Lower leg skin (tissue), 4 donors: ENCODE results near the gene TAPBP. TPM values are rescaled to one million over a fixed set of nuclear protein-coding genes. Genes with fewer than 3 reads are reported as not detected.
"Not testable (repeated sequence)": the region's sequence is repeated elsewhere in the genome, so short reads cannot be mapped to it uniquely, and the experiment has no call there.

Experiments
- DNase-seq, 2 donors: peaks; one replicate each; pipeline ENCODE4 v3.0.0-alpha.2; 2019; ENCODE audit warnings: low spot score in 2 of 2
- H3K4me3 ChIP-seq: fragments of 200-600 bp; sonication (generic); 2 replicates; pipeline ENCODE4 v1.5.1; 2017; ENCODE audit warnings: mild to moderate bottlenecking, low read depth; ENCODE audit not compliant: poor library complexity, severe bottlenecking
- POLR2A ChIP-seq, 2 donors: fragments of 450-650 bp; IDR thresholded peaks; one replicate each; pipeline ENCODE4 v1.6.1; 2016 to 2017; ENCODE audit warnings: antibody characterized with exemption in 2 of 2, mild to moderate bottlenecking in 1 of 2, moderate library complexity in 1 of 2
- WGBS, 2 donors: methylation state at CpG; one replicate each; pipeline ENCODE4 v1.1.5; 2018; 5-methylcytosine and 5-hydroxymethylcytosine counted together
- intact Hi-C: fragments of 100-400 bp; cut with DNase I; formaldehyde crosslinking; loops from one replicate; pipeline ENCODE4 v1.15.0; 2023; ENCODE audit warnings: low total_unique reads
- total RNA-seq, 4 donors: library from RNA; depleted of rRNA; stranded (reverse); fragments of >200 nt; gene quantifications; one replicate each; pipeline ENCODE4 v1.1.0, GENCODE V29; 2016
- TF ChIP-seq, protein P1 (sequence below), 3 donors: fragments of 450-650 bp; IDR thresholded peaks; one replicate each; pipeline ENCODE4 v1.5.1; 2016; ENCODE audit warnings: antibody characterized with exemption in 3 of 3, mild to moderate bottlenecking in 3 of 3, moderate library complexity in 2 of 3

TAPBP gene
- 100 to 1,000 TPM in 1 of 4 donors, 10 to 100 TPM in 3; 80.3 to 122 (median 92.0) TPM for total RNA-seq

- intact Hi-C loops = no loop called here
Observed at GRCh38 chr6:33313709-33314514, at the start of gene TAPBP. Gene TAPBP, minus strand, starts transcription at chr6:33314078. Its CDS starts 37 bp downstream, at chr6:33314041.

DNA sequence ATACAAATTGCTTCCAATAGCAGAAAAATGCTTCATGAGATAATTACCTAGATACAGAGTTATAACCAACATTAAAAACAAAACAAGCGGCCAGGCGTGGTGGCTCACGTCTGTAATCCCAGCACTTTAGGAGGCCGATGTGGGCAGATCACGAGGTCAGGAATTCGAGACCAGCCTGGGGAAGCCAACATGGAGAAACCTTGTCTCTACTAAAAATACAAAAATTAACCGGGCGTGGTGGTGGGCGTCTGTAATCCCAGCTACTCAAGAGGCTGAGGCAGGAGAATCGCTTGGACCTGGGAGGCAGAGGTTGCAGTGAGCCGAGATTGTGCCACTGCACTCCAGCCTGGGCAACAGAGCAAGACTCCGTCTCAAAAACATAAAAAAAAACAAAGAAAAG is 49.6 kb upstream of the TAPBP start:
- 86 to 90% methylated on average over 12 of the region's 12 CpGs for WGBS, 2 donors
- intact Hi-C loops, DNase-seq, H3K4me3 ChIP-seq: not testable (repeated sequence)

More at GRCh38 chr6:33313709-33314514, at the start of gene TAPBP:
- DNase-seq = peak in 1 of 2 donors; percentile 94
- 0 to 1% methylated on average over 20 to 46 of the region's 47 CpGs for WGBS, 2 donors
- peak within 1 kb of the TSS; percentile 79 for H3K4me3 ChIP-seq
- TF ChIP-seq, protein P1, sequence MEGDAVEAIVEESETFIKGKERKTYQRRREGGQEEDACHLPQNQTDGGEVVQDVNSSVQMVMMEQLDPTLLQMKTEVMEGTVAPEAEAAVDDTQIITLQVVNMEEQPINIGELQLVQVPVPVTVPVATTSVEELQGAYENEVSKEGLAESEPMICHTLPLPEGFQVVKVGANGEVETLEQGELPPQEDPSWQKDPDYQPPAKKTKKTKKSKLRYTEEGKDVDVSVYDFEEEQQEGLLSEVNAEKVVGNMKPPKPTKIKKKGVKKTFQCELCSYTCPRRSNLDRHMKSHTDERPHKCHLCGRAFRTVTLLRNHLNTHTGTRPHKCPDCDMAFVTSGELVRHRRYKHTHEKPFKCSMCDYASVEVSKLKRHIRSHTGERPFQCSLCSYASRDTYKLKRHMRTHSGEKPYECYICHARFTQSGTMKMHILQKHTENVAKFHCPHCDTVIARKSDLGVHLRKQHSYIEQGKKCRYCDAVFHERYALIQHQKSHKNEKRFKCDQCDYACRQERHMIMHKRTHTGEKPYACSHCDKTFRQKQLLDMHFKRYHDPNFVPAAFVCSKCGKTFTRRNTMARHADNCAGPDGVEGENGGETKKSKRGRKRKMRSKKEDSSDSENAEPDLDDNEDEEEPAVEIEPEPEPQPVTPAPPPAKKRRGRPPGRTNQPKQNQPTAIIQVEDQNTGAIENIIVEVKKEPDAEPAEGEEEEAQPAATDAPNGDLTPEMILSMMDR (IDR thresholded peaks at IDR 0.05) = no peak
- no peak for TF ChIP-seq POLR2A (IDR thresholded peaks at IDR 0.05)

- no peak overlapping the region for H3K4me3 ChIP-seq
- intact Hi-C loops = no loop called here
- DNase-seq = no peak
- TF ChIP-seq POLR2A (IDR thresholded peaks at IDR 0.05) = no peak
- TF ChIP-seq, protein P1 (IDR thresholded peaks at IDR 0.05) = no peak
Observed at GRCh38 chr6:33359331-33359730, 45.5 kb upstream of the TAPBP start.

DNA sequence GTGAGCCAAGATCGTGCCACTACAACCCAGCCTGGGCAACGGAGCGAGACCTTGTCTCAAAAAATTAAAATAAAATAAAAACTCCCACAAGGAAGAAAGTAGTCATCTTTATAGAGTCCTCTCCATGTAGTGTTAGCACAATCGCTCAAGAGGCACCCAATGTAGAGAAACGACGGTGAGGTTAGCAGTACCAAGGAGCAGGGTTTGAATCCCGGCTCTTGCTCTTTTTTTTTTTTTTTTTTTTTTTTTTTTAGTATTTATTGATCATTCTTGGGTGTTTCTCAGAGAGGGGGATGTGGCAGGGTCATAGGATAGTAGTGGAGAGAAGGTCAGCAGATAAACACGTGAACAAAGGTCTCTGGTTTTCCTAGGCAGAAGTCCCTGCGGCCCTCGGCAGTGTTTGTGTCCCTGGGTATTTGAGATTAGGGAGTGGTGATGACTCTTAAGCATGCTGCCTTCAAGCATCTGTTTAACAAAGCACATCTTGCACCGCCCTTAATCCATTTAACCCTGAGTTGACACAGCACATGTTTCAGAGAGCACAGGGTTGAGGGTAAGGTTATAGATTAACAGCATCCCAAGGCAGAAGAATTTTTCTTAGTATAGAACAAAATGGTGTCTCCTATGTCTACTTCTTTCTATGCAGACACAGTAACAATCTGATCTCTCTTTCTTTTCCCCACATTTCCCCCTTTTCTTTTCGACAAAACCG is 43.4 kb upstream of the TAPBP start:
- H3K4me3 ChIP-seq, DNase-seq, intact Hi-C loops: not testable (repeated sequence)
- 66 to 67% methylated on average over 13 of the region's 13 CpGs for WGBS, 2 donors

DNA sequence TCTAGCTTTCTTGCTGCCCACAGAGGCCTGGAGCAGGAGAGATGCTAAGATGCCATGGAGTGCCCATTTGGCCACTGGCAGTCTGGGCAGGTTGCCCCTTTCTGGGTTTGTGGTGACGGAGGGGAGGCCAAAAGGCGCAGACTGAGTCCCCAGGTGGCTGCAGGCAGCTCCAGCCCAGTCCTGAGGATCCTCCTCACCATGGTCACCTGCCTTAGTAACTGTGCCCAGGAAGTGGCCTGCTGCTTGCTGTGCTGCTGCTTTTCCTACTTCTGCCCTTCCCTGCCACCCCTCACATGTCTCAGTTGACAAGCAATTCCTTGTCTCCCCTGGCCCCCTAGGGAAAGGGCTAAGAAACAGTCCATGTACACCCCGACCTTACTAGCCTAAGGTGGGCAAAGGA is 42.4 kb upstream of the TAPBP start:
- TF ChIP-seq, protein P1 (IDR thresholded peaks at IDR 0.05) = no peak
- no peak for TF ChIP-seq POLR2A (IDR thresholded peaks at IDR 0.05)
- DNase-seq = no peak
- WGBS, 2 donors = 62% methylated on average over 3 of the region's 3 CpGs
- H3K4me3 ChIP-seq = no peak overlapping the region
- intact Hi-C loops = no loop called here

GRCh38 chr6:33355860-33356259 is 42.0 kb upstream of the TAPBP start:
- H3K4me3 ChIP-seq, intact Hi-C loops, DNase-seq: not testable (repeated sequence)
- WGBS, 2 donors = 60 to 67% methylated on average over 6 of the region's 6 CpGs

DNA sequence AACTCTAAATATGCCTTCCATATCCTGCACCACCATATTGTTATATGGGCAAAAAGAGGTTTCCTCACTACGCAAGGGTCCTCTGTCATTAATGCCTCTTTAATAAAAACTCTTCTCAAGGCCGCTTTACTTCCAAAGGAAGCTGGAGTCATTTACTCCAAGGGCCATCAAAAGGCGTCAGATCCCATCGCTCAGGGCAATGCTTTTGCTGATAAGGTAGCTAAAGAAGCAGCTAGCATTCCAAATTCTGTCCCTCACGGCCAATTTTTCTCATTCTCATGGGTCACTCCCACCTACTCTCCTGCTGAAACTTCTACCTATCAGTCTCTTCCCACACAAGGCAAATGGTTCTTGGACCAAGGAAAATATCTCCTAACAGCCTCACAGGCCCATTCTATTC is 33.9 kb upstream of the TAPBP start:
- intact Hi-C loops = no loop called here
- no peak for DNase-seq
- TF ChIP-seq, protein P1 (IDR thresholded peaks at IDR 0.05) = no peak
- TF ChIP-seq POLR2A (IDR thresholded peaks at IDR 0.05) = no peak
- H3K4me3 ChIP-seq = no peak overlapping the region
- 92 to 94% methylated on average over 5 of the region's 5 CpGs for WGBS, 2 donors

DNA sequence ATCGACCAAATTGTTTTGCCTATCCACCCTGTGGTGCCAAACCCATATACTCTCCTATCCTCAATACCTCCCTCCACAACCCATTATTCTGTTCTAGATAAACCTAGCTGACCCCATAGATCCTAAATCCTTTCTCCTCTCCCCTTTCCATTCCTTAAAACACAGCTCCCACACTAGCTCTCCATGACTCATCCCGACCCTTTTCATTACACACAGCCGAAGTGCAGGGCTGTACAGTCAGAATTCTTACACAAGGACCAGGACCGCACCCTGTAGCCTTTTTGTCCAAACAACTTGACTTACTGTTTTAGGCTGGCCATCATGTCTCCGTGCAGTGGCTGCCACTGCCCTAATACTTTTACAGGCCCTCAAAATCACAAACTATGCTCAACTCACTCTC is 33.1 kb upstream of the TAPBP start:
- H3K4me3 ChIP-seq, intact Hi-C loops: not testable (repeated sequence)
- 69 to 72% methylated on average over 5 of the region's 5 CpGs for WGBS, 2 donors
- DNase-seq = peak in 1 of 2 donors; percentile 40
